ENCODE results near the gene LIMCH1.

LIMCH1 gene

GRCh38 chr4:41602886-41603498 is 65.0 kb downstream of the LIMCH1 start:
- no peak for DNase-seq (ENCODE audit: low read depth)

GRCh38 chr4:41609851-41610250 is 71.9 kb downstream of the LIMCH1 start:
- no peak for DNase-seq (ENCODE audit: low read depth)

DNA sequence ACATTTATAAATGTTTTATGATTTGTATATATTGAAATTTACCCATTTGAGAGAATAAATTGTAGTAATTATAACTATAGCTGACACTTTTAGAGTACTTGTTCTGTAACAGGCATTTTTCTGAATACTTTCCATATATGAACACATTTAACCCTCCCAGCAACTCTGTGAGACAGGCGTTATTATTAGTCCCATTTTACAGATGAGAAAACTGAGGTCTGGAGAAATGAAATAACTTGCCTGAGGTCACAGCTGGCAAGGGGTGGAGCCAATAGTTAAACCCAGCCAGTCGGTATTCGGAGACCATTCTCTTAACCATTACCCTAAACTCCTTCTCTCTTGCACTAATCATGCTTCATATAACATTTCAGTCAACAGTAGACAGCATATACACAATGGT is 72.5 kb downstream of the LIMCH1 start:
- no peak for DNase-seq (ENCODE audit: low read depth)

DNA sequence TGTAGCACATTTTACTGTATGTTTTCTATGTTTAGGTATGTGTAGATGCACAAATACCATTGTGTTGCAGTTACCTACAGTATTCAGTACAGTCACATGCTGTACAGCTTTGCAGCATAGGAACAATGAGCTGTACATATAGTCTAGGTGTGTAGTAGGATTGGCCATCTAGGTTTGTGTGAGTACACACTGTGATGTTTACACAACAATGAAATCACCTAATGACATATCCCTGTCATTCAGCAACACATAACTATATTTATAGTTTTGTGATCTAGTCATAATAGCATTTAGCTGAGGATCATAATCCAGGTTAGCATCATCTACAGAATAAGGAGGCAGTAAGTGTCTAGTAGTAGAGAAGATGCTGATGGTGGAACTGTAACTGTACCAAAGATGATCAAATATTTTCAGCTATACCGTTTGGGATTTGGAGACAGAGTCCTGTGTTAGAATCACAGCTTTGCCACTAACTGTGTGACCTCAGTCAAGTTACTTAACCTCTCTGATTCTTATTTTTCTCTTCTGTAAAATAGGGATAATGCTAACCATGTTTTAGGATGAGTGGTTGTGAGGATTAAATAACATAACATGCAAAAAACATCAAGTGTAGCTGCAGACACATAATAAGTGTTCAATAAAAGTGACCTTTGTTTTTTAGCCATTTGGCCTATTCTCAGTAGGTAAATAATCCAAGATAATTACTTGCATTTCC is 73.3 kb downstream of the LIMCH1 start:
- DNase-seq (ENCODE audit: low read depth), result no peak

- no peak for DNase-seq (ENCODE audit: low read depth)
Measured at GRCh38 chr4:41611881-41612871, 74.2 kb downstream of the LIMCH1 start.

- no peak for DNase-seq (ENCODE audit: low read depth)
Measured at GRCh38 chr4:41613386-41613785, 75.4 kb downstream of the LIMCH1 start.

DNA sequence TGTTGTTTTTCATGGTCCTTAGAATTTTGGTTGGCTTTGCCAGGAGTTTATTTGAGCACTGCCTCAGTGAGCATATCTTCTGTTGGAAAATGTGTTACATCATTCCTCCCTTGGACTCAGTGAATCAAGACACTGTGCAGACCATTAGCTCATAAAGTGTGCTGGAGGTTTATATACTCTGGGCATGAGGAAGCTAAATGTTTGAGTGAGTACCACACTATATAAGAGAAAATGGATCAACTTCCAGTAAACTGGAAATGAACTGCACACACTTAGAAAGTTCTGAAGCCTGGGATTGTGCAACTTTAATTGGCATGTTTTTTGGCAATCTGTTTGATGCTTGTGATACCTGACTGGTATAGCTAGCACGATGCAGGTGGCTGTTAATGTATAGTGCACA is 75.9 kb downstream of the LIMCH1 start:
- DNase-seq (ENCODE audit: low read depth), result no peak

- DNase-seq (ENCODE audit: low read depth), result no peak
Measured at GRCh38 chr4:41614519-41614918, 76.6 kb downstream of the LIMCH1 start.

DNA sequence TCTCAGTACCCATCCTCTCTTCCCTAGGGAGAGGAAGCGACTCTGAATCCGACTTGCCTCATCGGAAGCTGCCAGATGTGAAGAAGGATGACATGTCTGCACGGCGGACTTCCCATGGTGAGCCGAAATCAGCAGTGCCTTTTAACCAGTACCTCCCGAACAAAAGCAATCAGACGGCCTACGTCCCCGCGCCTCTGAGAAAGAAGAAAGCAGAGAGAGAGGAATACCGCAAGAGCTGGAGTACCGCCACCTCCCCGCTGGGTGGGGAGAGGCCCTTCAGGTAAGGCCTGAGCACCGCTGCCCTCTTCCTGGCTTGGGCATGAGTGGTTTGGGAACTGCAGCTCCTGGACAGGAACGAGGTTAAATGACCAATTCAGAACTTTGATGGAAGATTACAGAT is 81.2 kb downstream of the LIMCH1 start:
- DNase-seq (ENCODE audit: low read depth), result no peak

GRCh38 chr4:41620594-41621256 is 82.8 kb downstream of the LIMCH1 start:
- DNase-seq (ENCODE audit: low read depth), result no peak

- no peak for DNase-seq (ENCODE audit: low read depth)
Measured at GRCh38 chr4:41622787-41623186, 84.8 kb downstream of the LIMCH1 start.

DNA sequence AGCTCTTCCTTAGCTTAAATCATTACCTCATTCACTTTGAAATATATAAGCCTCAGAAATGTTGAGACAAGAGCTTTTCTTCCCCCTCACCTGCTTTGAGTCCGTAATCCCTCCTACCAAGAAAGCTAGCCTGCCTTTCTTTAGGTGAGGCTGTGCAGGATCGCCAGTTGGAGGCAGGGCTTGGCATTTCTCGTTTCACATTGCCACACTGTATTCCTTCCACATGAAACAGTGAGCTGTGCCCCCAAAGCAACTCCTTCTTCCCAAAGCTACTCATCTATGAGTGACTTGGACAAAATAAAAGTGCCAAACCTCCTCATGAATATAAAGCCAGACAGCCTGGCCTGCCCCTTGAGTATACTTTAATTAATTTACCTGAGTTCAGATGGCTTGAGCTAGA is 86.8 kb downstream of the LIMCH1 start:
- DNase-seq (ENCODE audit: low read depth), result no peak

DNA sequence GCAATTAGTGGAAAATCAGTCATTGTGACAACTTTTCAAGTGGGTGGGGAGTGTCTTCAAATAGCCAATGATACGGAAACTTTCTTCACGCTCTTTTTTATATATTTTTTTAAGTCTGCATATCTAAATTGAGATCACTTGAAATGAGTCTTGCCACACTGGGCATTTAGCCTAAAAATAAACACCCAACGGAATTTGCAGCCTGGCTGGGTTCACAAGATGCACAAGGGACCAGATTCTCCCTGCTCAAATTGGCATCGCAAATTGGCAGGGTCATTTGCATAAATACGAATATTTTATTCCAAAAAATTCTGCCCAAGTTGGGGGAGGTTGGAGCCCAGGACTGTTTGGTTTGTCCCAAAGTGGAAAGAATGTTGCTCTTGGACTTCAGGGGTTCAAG is 87.6 kb downstream of the LIMCH1 start:
- no peak for DNase-seq (ENCODE audit: low read depth)

GRCh38 chr4:41628936-41629335 is 91.0 kb downstream of the LIMCH1 start:
- no peak for DNase-seq (ENCODE audit: low read depth)

- DNase-seq (ENCODE audit: low read depth), result no peak
Measured at GRCh38 chr4:41631523-41631922, 93.6 kb downstream of the LIMCH1 start.

GRCh38 chr4:41632481-41633073 is 94.6 kb downstream of the LIMCH1 start:
- no peak for DNase-seq (ENCODE audit: low read depth)

DNA sequence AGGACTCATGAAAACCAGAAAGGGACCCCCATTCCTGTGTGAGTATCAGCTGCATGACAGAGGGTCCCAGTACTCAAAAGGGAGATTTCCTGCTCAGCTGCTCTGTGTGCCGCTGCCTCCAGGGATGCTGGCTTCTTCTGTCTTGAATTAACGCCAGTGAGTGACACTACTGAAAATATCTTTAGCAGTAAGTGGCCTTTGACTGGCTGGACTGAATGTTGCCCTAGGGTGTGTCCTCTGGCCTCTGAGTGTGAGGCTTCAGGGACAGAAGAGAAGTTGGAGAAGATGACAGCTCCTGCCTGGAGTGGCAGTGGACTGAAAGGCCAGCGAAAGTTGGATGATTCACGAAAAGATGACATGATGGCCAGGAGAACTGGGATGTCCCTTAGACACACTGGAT is 95.4 kb downstream of the LIMCH1 start:
- no peak for DNase-seq (ENCODE audit: low read depth)

GRCh38 chr4:41635441-41635840 is 97.5 kb downstream of the LIMCH1 start:
- no peak for DNase-seq (ENCODE audit: low read depth)

DNA sequence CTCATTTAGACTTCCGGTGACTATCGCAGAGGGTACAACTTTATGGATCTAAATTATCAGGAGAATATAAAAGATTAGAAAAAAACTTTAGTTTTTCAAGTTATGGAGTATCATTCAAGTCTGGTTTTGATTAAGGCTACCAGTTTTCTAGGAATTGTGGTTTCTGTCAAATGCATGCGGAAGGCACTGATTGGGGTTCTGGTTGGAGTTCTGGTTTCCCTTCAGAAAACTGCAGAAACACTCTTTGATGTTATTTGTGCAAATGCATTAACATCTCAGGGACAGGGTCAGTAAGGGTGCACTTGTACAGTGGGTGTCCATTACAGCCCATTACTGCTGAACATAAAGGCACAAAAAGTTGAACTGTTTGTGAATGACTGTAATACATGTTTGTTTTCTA is 100.2 kb downstream of the LIMCH1 start:
- DNase-seq (ENCODE audit: low read depth), result no peak

- DNase-seq (ENCODE audit: low read depth), result no peak
Measured at GRCh38 chr4:41638866-41639265, 100.9 kb downstream of the LIMCH1 start.

DNA sequence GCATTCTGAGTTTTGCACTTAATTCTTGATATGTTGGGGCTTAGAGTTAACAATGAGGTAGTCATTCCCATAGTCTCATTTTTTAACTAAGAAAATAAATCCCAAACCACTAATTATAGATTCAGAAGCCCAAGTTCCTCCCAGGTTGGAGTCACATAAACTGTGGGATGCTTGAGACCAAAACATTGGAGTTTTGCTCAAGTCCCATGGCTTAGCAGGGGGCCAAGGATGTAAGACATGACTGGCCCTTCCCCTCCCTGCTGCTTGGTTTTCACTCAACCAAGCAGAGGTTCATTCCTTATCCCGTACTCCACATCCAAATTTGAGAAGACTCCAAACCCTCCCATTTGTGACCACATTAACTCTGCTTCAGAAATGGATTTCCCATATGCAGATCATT is 101.3 kb downstream of the LIMCH1 start:
- no peak for DNase-seq (ENCODE audit: low read depth)

DNA sequence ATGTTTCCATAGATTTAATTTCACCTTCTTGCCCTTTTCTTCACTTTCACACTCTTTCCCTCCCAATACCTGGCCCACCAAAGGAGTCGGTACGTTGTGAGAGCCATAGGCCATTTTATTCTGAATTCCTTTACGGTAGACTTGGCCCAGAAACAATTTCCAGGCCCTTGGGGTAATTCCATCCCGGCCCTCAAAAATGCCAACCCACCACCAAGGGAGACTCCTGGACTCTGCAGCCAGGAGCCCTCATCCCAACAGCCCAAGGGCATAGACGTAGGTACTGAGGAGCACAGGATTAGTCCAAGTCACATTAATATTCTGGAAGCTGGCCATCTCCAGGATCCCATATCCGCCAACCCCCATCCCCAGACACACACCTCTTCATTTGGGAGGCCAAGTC is 102.9 kb downstream of the LIMCH1 start:
- no peak for DNase-seq (ENCODE audit: low read depth)
